ENCODE measurements around the gene WNK4. TPM values are rescaled to one million over a fixed set of nuclear protein-coding genes. Genes with fewer than 3 reads are reported as not detected.
A peak's percentile ranks its signal among the peaks of the same experiment; 100 is the strongest.

Gene WNK4
- total RNA-seq, 1 experiment from 2014 or later, result 7.8 TPM

- no peak for DNase-seq (ENCODE audit: low spot score)
Measured at GRCh38 chr17:42796066-42796758, 15.8 kb downstream of the WNK4 start.

DNA sequence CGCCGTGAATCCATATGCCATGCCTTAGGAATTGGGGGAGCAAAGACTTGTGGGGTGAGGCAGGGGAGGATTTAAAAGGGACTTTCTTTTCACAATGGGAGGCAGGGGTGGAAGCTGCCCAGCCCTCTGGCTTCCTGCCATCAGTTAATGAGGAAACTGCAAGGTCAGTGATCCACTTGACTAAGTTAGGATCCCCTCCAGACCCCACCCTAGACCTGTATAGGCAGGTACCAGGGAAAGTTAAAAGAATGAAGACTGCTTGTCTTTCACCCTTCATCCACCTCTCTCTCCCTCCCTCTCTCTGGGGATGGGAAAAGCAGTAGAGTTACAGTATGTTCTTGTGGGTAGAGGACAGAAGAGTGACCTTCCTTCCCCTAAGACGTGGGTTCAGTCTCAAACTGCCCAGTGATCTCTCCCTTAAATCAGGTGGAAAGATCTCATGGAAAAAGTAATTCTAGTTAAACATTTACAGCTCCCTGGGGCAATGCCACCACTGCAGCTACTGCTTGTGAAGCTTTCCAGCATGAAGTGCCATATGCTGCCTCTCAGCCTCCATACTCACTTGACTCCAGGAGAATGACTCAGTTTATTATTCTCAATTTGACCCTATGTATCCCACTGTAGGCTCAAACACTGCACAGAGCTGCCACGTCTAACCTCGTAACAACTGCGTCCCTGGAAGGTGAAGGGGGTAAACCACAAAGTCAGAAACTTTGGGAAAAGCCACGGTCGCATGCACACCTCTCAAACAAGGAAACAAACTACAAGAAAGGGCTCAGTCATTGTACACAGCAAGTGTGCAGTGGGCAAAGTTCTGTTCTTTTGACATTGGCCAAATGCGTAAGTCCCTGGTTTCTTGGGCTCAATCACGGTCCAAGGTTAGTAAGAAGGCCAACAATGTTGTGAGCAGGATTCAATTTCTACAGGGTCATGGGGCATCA, 16.9 kb downstream of the WNK4 start:
- peak; percentile 27 for DNase-seq (ENCODE audit: low spot score)

- no peak for DNase-seq (ENCODE audit: low spot score)
Measured at GRCh38 chr17:42798011-42798382, 17.6 kb downstream of the WNK4 start.

DNA sequence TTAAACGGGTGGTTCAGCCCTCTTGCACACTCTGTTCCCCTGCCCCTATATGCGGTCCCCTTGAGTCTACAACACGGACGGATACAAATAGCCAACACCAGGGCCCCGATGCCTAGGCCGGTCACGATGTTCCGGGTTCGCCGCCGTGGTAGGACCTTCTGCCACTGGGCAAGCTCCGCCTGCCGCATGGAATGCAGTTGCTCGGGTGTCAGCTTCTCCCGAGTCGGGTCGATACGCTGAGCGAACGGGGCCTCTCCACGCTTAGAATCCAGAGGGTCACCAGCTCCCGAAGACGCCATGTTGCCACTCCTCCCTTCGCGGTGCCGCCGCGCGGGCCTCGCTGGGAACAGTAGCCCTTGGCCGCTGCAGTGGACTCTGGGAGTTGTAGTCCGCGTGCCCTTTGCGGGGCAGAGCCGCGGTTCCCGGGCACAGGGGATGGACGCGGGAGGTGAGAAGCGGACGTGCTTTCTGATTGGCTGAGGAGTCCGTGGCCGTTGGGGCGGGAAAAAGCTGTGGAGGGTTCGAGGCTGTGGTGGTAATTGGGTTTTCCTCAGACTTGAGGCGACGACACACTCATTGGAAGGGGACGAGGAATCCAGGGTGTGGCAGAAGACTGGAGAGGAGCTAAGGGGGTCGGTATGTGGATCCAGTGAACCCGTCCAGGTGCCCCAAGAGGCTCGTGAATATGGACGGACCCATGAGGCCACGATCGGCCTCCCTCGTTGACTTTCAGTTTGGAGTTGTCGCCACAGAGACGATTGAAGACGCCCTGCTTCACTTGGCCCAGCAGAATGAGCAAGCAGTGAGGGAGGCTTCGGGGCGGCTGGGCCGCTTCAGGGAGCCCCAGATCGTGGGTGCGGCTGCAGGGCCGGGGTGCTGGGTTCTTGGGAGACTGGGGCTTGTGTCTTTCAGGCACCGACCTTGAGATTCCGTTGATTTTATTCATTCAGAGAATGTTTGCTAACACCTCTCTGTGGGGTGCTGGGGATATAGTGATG, 18.3 kb downstream of the WNK4 start, which contains the start of the genes CNTD1 and COA3:
Gene CNTD1, plus strand, starts transcription at position 479 of the 998 bp plus-strand sequence. Its CDS starts 207 bp downstream, at position 686.
Gene COA3, minus strand, starts transcription at position 322 of the 998 bp plus-strand sequence. Its CDS starts 23 bp downstream, at position 299.
- peak; percentile 90 for DNase-seq (ENCODE audit: low spot score)

GRCh38 chr17:42803074-42803883, 22.9 kb downstream of the WNK4 start:
- no peak for DNase-seq (ENCODE audit: low spot score)

DNA sequence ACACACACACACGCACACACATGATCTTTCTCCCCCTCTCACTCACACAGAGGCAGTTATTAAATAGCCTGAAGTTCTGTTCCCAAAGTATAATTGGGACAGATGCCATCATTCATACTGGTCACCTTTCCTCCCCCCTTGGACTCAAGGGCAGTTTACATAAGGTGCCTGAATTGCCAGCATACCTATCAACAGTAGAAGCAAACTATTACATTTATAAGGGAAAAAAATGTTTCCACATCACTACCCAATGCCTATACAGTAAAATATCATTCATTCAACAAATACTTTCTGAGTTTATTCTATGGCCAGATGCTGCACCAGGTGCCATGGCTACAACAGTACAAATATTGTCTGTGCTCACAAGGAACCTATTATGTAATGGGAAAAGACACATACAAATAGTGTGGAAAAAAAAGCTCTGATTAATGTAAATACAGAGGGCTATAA, 24.5 kb downstream of the WNK4 start:
- DNase-seq (ENCODE audit: low spot score), result peak; percentile 54

GRCh38 chr17:42806249-42806648, 25.8 kb downstream of the WNK4 start:
- peak; percentile 23 for DNase-seq (ENCODE audit: low spot score)

GRCh38 chr17:42809250-42809649, 28.8 kb downstream of the WNK4 start:
- no peak for DNase-seq (ENCODE audit: low spot score)

GRCh38 chr17:42814633-42815399, 34.4 kb downstream of the WNK4 start:
- no peak for DNase-seq (ENCODE audit: low spot score)

DNA sequence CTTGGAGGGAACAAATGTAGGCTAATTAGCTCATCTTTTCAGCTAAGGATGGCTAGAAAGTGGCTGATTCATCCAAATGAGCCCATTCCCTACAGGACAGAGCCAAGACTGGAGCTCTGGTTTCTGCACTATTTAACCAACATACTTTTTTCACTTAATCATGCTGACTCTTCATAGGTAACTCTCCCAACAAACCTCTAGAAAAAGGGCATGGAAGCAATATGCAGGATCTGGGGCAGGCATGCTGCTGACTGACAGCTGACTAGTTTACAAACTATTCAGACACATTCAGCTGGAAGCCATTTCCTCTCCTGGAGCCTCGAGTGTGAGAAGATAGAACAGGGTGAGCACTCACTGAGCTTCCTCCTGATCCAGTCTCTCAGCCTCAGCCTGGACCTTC, 37.5 kb downstream of the WNK4 start:
- DNase-seq (ENCODE audit: low spot score), result no peak

DNA sequence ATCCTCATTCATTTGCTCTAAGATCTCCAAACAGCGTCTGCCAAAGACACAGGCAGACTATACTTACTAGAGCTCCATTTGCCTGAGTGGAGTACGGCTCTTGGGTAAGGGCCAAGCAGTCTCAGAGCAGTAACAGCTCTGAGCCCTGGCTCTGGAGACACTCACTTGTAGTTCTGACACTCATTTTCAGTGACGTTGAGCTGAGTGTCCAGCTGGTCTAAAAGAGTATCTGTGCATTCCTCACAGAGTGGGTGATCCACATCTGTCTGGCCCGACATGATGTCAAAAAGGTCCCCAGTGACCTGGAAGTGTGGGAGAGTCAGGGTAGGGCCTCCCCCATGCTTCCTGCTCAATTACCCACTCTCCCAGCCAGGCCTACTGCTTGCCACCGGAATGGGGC, 38.0 kb downstream of the WNK4 start:
- DNase-seq (ENCODE audit: low spot score), result no peak

DNA sequence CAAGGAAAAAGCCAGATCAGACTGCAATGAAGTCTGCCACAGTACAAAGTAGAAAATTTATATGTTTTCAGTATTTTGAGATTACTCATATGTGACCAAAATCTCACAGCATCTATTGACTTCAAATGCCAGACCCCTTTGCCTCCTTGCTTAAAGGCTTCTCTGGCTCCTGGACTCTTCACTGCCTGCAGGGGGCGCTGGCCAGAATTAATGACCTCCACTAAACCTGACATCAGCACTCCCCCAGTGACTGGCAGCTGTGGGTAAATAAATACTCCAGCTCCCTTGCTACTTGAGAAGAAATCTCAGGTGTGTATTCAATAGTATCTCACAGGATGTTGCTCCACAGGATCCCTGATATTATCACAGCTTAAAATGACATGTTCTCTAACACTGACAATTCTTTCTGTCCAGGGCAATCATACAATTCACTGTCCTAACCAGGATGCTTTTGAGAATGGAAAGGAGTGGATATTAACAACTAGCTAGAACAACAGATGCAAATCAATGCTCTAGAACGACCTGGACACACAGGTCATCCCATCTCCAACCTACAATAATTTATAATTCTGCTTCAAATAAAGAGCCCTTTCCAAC, 39.6 kb downstream of the WNK4 start:
- peak; percentile 78 for DNase-seq (ENCODE audit: low spot score)

DNA sequence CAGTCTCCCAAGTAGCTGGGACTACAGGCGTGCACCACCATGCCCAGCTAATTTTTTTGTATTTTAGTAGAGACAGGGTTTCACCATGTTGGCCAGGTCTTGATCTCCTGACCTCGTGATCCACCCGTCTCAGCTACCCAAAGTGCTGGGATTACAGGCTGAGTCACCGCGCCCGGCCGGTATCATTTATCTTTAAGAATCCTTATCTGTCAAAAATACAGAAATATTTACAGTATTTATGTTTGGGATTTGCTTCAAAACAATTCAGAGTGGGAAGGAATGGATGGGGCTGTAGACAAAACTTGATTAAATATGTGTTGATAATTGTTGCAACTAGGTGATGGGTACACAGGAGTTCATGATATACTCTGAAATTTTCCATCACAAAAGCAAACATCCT, 40.8 kb downstream of the WNK4 start:
- no peak for DNase-seq (ENCODE audit: low spot score)

DNA sequence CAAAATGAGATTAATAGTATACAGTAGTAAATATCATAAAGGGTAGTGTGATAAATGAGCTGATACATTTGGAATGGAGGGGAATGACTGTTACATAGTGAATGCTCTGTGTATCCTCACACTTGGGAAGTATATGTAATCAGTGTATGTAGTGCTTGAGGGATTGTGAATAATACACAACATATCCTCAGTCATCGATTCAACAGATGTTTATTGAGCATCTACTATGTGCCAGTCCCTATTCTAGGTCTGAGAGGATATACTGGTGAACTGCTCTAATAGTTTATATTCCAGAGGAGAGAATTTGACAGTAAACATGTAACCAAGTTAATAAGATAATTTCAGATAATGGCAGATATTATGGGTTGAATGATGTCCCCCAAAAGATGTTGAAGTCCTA, 47.1 kb downstream of the WNK4 start:
- no peak for DNase-seq (ENCODE audit: low spot score)

- DNase-seq (ENCODE audit: low spot score), result no peak
Measured at GRCh38 chr17:42830971-42831370, 50.6 kb downstream of the WNK4 start.

DNA sequence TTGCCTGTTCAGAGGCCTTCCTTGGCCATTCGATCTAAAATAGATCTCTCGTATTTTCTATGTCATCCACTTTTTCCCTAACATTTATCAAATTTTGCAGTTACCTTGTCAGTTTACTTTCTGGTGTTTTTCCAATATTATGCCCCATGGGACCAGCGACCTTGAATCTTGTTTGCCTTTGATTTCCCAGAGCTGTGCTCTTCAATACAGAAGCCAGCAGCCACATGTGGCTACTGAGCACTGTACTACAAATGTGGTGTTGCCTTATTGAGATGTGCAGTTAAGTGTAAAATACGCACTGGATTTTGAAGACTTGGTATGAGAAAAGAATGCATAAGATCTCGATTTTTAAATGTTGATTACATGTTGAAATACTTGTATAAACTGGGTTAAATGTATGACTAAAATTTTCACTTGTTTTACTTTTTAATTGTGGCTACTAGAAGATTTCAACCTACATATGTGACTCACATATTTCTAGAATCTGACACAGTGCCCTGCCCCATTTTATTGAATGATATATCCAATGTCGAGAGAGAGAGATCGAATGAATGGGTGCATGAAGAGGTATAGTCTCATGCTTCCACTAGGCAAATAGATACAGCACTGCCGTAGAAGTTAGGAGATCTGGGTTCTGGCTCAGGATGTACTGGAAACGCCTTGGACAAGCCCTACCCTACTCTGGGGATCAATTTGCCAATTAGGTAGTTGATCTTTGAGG, 52.0 kb downstream of the WNK4 start:
- DNase-seq (ENCODE audit: low spot score), result no peak

DNA sequence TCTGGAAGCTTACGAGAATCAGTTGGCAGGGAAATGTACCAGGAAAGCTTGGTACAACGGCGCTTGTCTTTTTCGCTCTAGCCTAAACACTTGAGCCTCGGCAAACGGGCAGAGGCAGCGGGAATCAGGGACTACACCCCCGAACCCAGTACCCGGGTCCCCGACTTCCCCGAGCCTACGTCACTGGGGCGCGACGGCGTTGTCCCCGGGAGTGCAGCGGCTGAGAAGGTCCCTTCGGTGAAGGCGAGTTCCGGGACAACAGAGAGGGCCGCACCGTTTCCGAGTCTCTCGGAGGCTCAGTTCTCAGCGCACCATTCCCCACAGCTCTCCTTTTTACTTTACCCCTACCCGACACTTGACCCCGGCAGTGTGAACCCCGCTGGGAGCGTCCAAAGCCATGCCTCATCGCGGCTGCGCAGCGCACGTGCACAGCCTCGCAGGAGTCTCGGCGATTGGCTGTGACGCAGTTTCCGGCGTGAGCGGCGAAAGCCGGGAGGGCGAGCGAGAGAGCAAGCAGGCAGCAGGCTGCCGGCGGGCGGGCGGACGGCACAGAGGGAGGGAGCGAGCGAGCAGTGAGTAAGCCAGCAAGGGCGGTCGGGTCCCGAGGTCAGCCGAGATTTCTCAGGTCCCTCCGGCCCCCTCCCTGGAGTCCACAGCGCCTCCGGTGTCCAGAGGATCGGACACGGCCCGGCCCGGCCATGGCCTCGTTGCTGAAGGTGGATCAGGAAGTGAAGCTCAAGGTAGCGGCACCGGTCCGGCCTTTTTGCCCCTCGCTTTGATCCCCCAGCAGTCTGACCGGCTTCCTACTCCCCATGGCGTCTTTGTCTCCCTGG, 52.7 kb downstream of the WNK4 start, which contains the start of gene PSME3:
Gene PSME3, plus strand, starts transcription at position 464 of the 833 bp plus-strand sequence. Its CDS starts 235 bp downstream, at position 699.
- DNase-seq (ENCODE audit: low spot score), result peak; percentile 88

Data from HT-29 (cell line).